Measurements from ENCODE around the gene HMGB3.
"Not testable (repeated sequence)": the region's sequence is repeated elsewhere in the genome, so short reads cannot be mapped to it uniquely, and the experiment has no call there.

The HMGB3 gene

DNA sequence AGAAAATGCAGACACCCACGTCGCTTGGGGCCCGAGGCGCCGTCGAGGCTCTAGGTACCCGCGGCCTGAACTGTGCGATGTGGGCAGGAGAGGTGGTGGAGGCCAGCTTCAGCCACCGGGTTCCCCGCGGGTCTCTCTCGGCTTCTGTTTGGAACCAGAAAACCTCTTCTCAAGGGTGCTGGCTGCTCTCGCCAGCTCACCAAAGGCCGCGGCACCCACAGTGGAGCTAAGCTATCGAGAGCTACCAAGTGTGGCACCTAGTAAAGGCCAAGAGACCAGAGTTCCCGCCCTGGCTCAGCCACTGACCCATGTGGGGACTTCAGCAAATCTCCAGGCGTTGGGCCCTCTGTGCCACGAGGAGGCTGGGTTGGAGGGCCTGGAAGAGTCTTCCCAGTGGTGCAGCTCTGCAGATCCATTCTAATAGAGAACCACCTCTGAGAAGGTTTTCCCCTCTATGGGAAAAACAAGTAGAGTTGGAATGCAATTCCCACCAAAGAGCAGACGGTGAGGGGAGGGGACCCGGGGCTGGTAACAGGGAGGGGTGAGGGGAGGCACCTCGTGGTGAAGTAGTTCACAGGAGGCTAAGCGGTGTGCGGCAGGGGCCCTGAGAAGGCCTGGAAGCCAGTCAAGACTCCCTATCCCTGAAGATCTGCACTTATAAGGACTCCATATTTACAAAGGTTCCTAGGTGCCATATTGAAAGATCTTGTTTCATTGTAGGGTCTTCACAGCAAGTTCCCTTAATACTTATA lies 5.5 kb upstream of the HMGB3 start:
- DNase-seq (ENCODE audit: low spot score), result no peak

DNA sequence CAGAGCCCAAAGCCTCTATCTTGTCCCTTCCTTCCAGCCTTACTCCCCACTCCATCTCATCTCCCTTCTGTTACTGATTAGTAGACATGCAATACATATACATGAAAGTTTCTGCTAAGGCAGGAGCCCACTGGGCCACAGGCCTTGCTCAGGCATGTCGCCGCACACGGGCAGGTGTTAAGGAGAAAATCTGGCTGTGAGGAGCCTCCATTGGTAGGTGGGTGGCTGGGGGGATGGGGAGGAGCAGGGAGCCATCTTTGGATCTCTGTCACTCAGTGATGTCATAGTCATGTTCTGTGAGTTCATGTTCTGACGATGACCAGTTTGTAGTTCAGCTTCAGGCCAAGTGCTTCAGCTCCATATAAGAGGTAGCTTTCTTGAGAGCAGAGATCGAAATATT lies 2.9 kb upstream of the HMGB3 start:
- DNase-seq (ENCODE audit: low spot score), result no peak

DNA sequence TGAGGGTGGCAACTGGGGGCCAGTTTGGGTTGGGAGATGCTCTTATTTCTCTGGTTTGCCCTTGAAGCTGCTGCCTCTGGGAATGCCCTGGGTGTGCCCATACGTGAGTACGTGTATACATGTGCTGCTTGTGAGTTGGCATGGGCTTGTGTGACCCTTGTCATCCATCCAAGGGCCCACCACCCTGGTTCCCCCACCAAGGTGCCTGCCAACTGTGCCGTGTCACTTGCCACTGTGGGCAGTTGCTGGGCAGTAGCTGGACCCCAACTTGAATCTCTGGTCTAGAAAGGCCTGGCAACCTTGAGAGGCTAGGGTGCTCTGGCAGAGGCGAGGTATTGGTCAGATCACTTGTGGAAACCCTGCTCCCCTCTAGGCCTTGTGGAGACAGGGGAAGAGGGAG lies 2.4 kb upstream of the HMGB3 start:
- DNase-seq (ENCODE audit: low spot score), result no peak

DNA sequence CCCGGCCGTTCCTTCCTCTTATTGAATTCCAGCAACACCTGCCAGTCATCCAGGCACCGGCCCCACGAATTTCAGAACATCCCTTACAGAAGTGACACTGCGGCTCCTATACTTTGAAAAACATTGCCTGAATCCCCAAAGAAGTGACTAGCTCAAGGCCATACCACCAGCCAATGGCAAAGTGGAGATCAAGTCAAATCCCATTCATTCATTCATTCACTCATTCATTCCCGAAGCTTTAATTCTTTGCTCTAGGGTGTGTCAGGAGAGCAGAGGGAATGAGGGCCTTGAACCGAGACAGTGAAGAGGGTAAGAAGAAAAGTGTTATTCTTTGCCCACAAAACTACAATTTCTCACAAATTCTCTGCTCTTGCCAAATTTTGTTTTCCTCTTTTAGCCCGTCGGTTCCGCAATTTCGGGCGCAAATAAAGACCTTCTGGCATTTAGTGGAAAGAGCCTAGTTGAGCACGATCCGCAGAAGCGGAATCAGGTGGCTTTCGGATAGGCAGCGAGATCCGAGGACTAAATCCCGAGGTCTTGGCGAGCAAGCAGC lies 824 bp upstream of the HMGB3 start:
- DNase-seq (ENCODE audit: low spot score), result no peak

DNA sequence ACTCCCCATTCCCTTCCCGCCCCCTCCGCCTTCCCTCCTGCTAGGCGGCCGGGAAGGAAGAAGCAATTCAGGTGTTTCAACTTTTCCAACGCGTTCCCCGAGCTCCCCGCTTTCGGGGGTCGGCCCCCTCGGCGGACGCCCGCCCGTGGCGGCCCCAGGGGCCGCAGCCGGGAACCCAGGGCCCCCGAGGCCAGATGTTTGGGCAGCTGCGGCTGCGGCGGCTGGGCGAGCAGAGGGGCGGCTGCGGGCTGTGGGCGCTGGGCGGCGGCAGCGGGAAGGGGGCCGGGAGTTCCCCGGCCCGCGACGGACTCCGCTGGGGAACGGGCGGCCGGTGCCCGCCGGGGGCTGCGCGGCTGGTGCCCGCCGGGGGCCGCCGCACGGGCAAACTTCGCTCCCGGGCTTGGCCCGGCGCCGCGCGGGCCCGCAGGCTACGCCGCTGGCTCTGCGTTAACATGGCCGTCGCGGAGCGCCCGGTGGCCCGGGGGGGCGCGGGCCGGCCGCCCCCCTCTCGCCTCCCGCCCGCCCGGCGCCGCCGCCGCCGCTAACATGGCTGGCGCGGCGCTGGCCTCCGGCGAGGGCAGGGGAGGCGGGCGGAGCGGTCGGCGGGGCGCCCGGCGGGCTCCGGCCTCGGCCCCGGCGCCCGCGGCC lies 510 bp downstream of the HMGB3 start:
- no peak for DNase-seq (ENCODE audit: low spot score)

DNA sequence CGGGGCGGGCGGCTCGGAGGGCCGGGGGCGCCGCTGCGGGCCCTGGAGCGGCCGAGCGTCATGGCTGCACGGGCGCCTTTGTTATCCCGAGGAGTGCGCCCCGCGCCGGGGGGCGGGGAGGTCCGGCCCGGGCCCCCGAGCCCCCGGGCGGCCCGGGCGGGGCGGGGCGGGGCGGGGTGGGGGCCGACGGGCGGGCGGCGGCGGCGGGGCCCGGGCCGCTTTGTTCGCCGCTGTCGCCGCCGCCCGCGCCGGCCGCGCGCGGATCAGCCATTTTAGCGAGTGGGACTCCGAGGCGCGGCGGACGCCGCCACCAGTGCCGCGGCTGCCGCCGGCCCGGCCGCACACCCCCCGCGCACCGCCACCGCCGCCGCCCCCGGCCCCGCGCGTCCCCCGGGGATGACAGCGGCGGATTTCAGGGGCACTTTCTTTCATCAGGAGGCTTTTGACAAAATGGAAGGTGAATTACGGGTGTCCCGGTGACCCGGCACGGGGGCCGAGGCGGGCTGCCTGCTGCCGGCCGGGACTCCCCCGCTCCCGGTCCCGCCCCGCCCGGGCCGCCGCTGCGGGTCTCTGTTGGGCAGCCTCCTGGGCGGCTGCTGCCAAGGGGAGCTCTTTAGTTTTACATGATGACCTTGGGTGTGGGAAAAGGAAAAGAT lies 1.2 kb downstream of the HMGB3 start:
- DNase-seq (ENCODE audit: low spot score), result no peak

DNA sequence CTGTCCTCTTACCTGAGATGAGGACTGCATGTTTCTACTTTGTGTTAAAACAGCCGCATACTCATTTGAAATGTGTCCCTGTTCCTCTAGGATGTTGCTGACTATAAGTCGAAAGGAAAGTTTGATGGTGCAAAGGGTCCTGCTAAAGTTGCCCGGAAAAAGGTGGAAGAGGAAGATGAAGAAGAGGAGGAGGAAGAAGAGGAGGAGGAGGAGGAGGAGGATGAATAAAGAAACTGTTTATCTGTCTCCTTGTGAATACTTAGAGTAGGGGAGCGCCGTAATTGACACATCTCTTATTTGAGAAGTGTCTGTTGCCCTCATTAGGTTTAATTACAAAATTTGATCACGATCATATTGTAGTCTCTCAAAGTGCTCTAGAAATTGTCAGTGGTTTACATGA lies 4.6 kb downstream of the HMGB3 start:
- DNase-seq (ENCODE audit: low spot score), result not testable (repeated sequence)

DNA sequence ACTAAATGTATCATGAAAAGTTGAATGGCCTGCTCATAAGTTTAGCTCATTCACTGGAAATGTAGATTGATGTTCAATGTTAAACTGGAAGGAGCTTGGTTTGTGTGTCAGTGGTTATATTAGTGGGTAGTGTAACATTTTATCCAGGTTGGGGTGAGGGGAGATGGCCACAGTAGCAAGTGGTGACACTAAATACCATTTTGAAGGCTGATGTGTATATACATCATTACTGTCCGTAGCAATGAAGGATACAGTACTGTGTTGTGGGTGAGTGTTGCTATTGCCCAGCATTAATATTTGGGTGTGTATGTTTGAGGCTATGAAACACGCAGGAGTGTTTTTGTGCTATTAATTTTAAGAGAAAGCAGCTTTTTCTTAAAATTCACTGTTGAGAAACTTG lies 6.3 kb downstream of the HMGB3 start:
- DNase-seq (ENCODE audit: low spot score), result no peak

DNA sequence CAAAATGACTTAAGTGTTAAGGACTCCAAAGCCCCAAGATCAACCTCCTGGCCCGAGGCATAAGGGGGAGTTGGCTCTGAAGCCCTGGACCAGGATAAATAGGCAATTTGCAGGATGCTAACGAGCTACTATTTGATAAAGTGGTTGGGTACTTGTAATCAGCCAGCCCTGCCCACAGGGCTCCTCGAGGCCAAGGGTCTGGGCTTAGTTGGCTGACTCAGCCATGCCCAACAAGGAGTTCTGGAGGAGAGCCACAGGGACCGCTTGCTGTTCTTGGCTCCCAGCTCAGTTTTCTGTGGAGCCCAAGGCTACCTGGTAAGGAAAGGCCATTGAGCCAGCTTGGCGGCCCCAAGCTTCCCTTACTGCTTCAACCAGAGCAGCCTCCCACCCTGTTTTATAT lies 7.8 kb downstream of the HMGB3 start:
- DNase-seq (ENCODE audit: low spot score), result no peak

DNA sequence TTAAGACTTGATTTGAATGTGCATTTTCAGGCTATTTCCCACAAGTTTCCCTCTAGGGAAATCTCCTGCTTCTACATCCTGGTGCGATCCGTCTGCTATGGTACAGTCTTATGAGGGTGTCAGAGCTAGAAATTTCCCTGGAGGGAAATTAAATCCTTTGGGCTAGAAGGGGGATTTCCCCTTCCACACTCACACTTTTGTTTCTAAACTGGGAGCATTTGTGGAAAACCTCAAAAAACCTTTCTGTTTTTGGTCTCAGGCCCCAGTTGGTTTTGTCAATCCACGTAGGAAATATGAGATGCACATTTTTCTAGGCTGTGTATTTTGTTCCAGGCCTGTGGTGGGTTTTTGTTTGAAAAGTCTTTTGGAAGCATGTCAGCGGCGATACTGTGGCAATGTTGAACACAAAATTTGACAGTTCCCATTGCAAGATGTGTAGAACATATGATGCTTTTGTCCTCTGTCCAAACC lies 17.8 kb downstream of the HMGB3 start:
- DNase-seq (ENCODE audit: low spot score), result no peak

DNA sequence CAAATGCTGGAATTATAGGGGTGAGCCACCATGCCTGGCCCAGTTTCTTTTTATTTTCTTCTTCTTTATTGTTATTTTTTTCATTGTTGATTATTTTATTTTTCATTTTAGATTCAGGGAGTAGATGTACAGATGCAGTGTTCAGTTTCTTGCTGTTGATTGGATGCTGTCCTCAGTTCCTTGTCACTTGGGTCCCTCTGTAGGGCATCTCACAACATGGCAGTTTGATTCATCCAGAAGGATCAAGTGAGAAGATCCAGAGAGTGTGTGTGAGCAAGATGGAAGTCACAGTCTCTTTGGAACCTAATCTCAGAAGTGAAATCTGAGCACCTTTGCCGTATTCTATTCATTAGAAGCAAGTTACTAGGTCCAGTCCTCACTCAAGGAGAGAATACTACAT lies 20.9 kb downstream of the HMGB3 start:
- peak; percentile 42 for DNase-seq (ENCODE audit: low spot score)

DNA sequence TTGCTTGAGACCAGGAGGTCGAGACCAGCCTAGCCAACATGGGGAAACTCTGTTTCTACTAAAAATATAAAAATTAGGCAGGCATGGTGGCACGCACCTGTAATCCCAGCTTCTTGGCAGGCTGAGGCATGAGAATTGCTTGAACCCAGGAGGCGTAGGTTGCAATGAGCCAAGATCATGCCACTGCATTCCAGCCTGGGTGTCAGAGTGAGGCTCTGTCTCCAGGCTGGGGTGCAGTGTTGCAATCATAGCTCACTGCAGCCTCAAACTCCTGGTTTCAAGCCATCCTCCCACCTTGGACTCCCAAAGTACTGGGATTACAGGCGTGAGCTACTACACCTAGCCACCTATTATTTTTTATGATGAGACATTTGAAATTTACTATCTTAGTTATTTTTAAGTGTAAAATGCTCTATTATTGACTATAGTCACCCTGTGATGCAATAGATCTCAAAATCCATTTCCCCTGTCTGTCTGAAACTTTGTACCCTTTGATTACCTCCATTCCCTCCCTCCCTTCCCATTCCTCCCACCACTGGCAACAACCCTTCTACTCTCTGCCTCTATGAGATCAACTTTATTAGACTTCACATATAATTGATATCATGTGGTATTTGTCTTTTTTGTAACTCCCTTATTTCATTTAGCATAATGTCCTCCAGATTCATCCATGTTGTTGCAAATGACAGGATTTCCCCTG lies 23.4 kb downstream of the HMGB3 start:
- DNase-seq (ENCODE audit: low spot score), result no peak

DNA sequence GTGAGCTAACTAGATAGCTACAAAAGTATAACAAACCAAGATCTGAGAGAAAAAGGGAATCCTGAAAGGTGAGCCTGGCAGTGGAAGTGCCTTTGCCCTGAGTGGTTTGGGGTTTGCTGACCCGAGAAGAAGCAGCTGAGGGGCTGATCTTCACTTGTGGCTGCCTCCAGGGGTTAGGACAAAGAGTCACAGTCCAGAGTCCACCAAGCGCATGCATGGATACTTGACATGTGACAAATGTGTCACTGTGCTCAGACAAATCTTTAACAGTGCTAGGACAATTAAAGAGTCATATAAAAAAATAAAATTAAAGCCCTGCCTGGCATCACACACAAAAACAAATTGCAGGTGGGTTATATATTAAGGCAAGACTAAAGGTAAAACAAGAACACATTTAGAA lies 26.4 kb downstream of the HMGB3 start:
- no peak for DNase-seq (ENCODE audit: low spot score)

DNA sequence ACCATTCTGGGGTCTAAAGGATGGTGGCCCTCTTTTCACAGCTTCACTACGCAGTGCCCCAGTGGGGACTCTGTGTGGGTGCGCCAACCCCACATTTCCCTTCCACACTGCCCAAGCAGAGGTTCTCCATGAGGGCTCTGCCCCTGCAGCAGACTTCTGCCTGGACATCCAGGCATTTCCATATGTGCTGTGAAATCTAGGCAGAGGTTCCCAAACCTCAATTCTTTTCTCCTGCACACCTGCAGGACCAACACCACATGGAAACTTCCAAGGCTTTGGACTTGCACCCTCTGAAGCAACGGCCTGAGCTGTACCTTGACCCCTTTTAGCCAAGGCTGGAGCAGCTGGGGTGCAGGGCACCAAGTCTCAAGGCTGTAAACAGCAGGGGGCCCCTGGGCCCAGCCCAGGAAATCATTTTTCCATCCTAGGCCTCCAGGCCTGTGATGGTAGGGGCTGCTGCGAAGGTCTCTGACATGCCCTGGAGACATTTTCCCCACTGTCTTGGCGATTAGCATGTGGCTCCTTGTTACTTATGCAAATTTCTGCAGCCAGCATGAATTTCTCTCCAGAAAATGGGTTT lies 30.1 kb downstream of the HMGB3 start:
- no peak for DNase-seq (ENCODE audit: low spot score)

DNA sequence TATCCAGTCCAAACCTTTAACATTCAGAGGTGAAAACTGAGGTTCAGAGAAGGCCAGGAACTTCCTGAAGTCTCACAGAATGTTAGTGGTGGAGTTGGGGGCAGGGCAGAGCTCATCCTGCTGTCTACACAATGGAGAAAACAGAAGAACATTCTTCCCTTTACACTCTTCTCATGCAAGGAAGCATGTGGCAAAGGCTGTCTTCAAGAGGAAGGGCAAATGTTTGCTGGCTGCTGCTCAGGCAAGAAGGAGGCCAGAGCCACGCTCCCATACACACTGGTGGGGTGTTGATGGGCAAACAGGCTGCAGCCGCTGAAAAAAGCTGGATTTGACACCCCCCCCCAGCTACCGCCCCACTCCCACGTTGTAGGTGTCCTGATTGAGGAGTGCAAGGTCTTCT lies 32.5 kb downstream of the HMGB3 start:
- no peak for DNase-seq (ENCODE audit: low spot score)

DNA sequence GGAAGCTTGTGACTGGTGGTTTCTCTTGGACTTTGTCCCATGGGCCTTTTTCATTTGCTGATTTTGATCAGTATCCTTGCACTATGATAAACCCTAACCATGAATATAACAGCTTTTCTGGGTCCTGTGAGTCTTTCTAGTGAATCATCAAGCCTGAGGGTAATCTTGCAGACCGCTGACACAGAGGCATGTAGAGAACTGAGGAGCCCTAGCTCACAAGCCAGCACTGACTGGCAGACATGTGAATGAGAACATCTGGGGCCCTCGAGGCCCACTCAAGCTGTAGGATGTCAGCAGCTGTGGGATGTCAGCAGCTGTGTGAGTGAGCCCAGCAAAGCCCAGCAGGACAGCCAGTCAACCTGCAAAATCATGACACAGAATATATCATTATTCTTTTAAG lies 36.7 kb downstream of the HMGB3 start:
- DNase-seq (ENCODE audit: low spot score), result no peak

DNA sequence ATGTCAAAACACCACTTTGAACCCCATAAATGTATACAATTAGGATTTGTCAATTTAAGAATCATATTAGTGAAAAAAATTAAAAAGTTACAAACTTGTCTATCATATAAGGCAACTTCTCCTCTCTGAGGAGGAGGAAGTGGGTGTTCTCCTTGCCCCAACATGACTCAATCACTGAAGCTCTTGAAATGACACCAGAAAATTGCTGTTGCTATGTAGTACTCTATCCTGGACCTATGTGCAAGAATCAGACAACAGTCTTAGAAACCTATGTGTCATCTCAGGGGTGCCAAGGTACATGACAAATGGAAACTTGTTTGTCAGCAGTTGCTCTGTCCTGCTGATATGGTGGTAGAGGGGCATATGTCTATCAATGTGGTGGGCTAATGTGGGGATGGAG lies 47.7 kb downstream of the HMGB3 start:
- no peak for DNase-seq (ENCODE audit: low spot score)

DNA sequence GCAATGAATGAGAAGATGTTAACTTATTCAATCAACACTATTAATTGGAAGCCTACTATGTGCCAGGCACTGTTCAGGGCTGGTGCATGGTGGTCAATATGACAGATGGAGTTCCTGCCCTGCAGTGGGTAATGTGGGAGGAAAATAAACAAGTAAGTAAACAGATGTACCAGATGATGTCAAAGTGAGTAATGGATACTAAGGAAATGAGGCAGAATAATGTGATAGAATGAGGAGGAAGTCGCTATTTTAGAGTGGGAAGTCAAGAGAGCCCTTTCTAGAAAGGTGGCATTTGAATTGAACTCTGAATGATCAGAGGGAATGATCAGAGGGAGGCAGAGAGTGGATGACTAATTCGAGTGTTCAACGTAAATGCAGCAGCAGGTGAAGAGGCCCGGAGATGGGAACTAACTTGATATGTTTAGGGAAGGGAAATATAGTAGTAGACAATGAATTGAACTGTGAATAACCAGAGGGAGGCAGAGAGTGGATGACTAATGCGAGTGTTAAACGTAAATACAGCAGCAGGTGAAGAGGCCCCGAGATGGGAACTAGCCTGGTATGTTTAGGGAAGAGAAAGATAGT lies 48.3 kb downstream of the HMGB3 start:
- no peak for DNase-seq (ENCODE audit: low spot score)

DNA sequence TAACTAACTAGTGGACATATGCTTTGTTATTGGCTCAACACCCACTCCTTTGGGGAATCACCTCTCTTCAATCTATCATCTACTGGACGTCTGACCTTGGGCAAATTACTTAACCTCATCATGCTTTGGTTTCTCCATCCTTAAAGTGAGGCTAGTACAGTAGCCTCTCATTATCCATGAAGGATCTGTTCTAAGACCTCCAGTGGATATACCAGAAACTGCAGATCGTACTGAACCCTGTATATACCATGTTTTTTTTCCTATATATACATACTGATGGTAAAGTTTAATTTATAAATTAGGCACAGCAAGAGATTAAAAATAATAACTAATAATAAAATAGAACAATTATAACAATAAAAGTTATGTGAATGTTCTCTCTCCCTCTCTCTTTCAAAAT lies 56.2 kb downstream of the HMGB3 start:
- DNase-seq (ENCODE audit: low spot score), result no peak
